ENCODE measurements around the gene MAP2K3. TPM values are rescaled to one million over a fixed set of nuclear protein-coding genes. Genes with fewer than 3 reads are reported as not detected.
"Not testable (repeated sequence)": the region's sequence is repeated elsewhere in the genome, so short reads cannot be mapped to it uniquely, and the experiment has no call there.

Gene MAP2K3
- total and polyA plus RNA-seq, 2 of the 4 experiments (the other 2 are of a cell fraction): 23.5 to 82.2 TPM

- DNase-seq; H3K14ac ChIP-seq (replicated peaks; ENCODE audit: low read depth, low read length); H4K5ac ChIP-seq (ENCODE audit: low read depth, low read length); POLR2A ChIA-PET (ENCODE audit: unreplicated experiment); H4K91ac ChIP-seq (ENCODE audit: insufficient read depth, low read depth, low read length); H3K36me3 ChIP-seq (ENCODE audit: control insufficient read depth, insufficient read depth, low read length); H3K23ac ChIP-seq (ENCODE audit: low read depth, low read length); H3K27ac ChIP-seq (ENCODE audit: insufficient read depth, low read length); H3K9ac ChIP-seq (ENCODE audit: low read depth, low read length); H2BK120ac ChIP-seq (ENCODE audit: low read depth, low read length); H2AK9ac ChIP-seq (replicated peaks; ENCODE audit: low read depth, low read length, poor library complexity); CTCF ChIA-PET; H3K4me2 ChIP-seq (ENCODE audit: low read depth, low read length); H2AFZ ChIP-seq (replicated peaks; ENCODE audit: low read length, poor library complexity); dilution Hi-C loops (cut with HindIII; ENCODE audit: low sequenced_read_pairs, unreplicated experiment); H3K4me1 ChIP-seq (ENCODE audit: control insufficient read depth, insufficient read depth, low read length); H3K4ac ChIP-seq (ENCODE audit: low read depth, low read length); H3K79me1 ChIP-seq (ENCODE audit: low read depth in 1 of 2, low read length in 2 of 2); H4K8ac ChIP-seq (ENCODE audit: low read depth in 2 of 2, low read length in 2 of 2); H3K9me1 ChIP-seq (ENCODE audit: insufficient read depth, low read length); intact Hi-C loops (cut with micrococcal nuclease); H2BK5ac ChIP-seq (ENCODE audit: low read depth, low read length, poor library complexity, severe bottlenecking); ATAC-seq (ENCODE audit: low read depth); H2AK5ac ChIP-seq (ENCODE audit: low read depth, low read length); H3K18ac ChIP-seq (ENCODE audit: low read depth, low read length); H3K9me3 ChIP-seq (ENCODE audit: control insufficient read depth, insufficient read depth, low read length); H2BK15ac ChIP-seq (ENCODE audit: low read depth, low read length); H3K4me3 ChIP-seq (ENCODE audit: insufficient read depth, low read depth, low read length); H3K56ac ChIP-seq (ENCODE audit: extremely low read depth, insufficient read depth, low read length); in situ Hi-C loops (cut with MboI; ENCODE audit: low sequenced_read_pairs); H3K27me3 ChIP-seq (ENCODE audit: control insufficient read depth, insufficient read depth, low read length); H2BK20ac ChIP-seq (ENCODE audit: low read depth, low read length); BruUV-seq (replicated peaks); H4K20me1 ChIP-seq (ENCODE audit: insufficient read depth, low read length): not testable (repeated sequence)
- WGBS, 2 experiments (ENCODE audit: extremely low coverage in 2 of 2, insufficient read length in 1 of 2): no CpG with 5 or more reads among the region's 7 CpGs
These were observed 64.4 kb downstream of the MAP2K3 start for GRCh38 chr17:21348926-21349261.

- in situ Hi-C loops (cut with MboI; ENCODE audit: low sequenced_read_pairs); H3K9me1 ChIP-seq (ENCODE audit: insufficient read depth, low read length); H3K4me2 ChIP-seq (ENCODE audit: low read depth, low read length); H2AFZ ChIP-seq (replicated peaks; ENCODE audit: low read length, poor library complexity); H3K9me3 ChIP-seq (ENCODE audit: control insufficient read depth, insufficient read depth, low read length); H4K91ac ChIP-seq (ENCODE audit: insufficient read depth, low read depth, low read length); H3K9ac ChIP-seq (ENCODE audit: low read depth, low read length); H3K14ac ChIP-seq (replicated peaks; ENCODE audit: low read depth, low read length); H2BK5ac ChIP-seq (ENCODE audit: low read depth, low read length, poor library complexity, severe bottlenecking); dilution Hi-C loops (cut with HindIII; ENCODE audit: low sequenced_read_pairs, unreplicated experiment); H4K8ac ChIP-seq (ENCODE audit: low read depth in 2 of 2, low read length in 2 of 2); H3K4me3 ChIP-seq (ENCODE audit: insufficient read depth, low read depth, low read length); H3K79me1 ChIP-seq (ENCODE audit: low read depth in 1 of 2, low read length in 2 of 2); H3K27ac ChIP-seq (ENCODE audit: insufficient read depth, low read length); H2BK20ac ChIP-seq (ENCODE audit: low read depth, low read length); H2BK120ac ChIP-seq (ENCODE audit: low read depth, low read length); CTCF ChIA-PET; H2BK15ac ChIP-seq (ENCODE audit: low read depth, low read length); BruUV-seq (replicated peaks); H4K20me1 ChIP-seq (ENCODE audit: insufficient read depth, low read length); H2AK9ac ChIP-seq (replicated peaks; ENCODE audit: low read depth, low read length, poor library complexity); H3K56ac ChIP-seq (ENCODE audit: extremely low read depth, insufficient read depth, low read length); intact Hi-C loops (cut with micrococcal nuclease); H3K4ac ChIP-seq (ENCODE audit: low read depth, low read length); POLR2A ChIA-PET (ENCODE audit: unreplicated experiment); H3K18ac ChIP-seq (ENCODE audit: low read depth, low read length); H3K36me3 ChIP-seq (ENCODE audit: control insufficient read depth, insufficient read depth, low read length); H4K5ac ChIP-seq (ENCODE audit: low read depth, low read length); H3K23ac ChIP-seq (ENCODE audit: low read depth, low read length); H3K27me3 ChIP-seq (ENCODE audit: control insufficient read depth, insufficient read depth, low read length); H2AK5ac ChIP-seq (ENCODE audit: low read depth, low read length); H3K4me1 ChIP-seq (ENCODE audit: control insufficient read depth, insufficient read depth, low read length): not testable (repeated sequence)
- DNase-seq: peak; percentile 19
- WGBS, 2 experiments (ENCODE audit: extremely low coverage in 2 of 2, insufficient read length in 1 of 2): no CpG with 5 or more reads among the region's 6 CpGs
- ATAC-seq (ENCODE audit: low read depth): peak; percentile 59
These were observed 65.0 kb downstream of the MAP2K3 start for GRCh38 chr17:21349358-21350050.
